GM21360 (cell line): ENCODE data around the gene UQCC2.

Experiments
- ATAC-seq: cut with Tn5 transposase; IDR thresholded peaks from one replicate; pipeline ENCODE4 v1.9.1; 2021; ENCODE audit warnings: mild to moderate bottlenecking, moderate library complexity; ENCODE audit not compliant: unreplicated experiment

UQCC2 gene

DNA sequence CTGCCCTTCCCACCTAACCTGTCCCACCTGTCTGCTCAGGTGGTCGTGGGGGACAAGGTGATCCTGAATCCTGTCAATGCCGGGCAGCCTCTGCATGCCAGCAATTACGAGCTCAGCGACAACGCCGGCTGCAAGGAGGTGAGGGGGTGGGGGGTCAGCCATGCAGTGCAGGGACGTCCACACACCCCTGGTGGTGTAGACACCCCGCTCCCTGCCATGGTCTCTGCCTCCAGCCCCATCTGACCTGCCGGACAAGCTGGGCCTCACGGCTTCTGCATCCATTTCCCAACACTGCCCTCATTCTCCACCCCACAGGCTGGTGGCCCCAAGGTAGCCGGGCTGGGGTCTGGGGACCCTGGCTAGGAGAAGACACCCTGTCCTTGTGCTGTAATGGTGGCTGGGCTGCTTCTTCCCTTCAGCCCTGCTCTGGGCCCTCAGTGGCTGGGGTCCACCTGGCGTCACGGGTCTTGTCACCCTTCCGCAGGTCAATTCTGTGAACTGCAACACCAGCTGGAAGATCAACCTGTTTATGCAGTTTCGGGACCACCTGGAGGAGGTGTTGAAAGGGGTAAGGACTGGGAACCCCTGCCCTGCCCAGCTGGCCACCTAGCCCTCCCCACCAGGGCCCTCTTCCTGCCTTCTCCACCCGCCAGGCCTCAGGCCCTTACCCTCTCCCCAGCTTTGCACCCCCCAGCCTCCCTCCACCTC lies 52.4 kb downstream of the UQCC2 start:
- ATAC-seq: no peak

DNA sequence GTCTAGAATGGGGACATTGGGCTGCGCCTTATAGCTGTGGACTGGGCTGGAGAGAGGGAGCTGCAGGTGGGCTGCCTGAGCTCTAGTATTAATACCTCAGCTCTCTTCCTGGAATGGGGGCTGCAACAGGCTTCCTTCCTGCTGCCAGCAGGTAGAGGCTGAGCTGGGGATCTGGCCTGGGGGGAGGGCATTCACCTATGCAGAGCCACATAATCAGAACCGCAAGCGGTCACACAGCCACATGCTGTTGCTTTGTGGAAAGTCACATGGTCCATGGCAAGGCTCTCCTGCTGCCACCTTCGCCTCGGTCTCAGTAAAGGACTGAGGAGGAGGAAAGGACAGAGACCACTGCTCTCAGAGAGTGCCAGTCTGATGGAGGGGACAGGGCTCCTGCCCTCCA lies 54.7 kb downstream of the UQCC2 start:
- no peak for ATAC-seq

DNA sequence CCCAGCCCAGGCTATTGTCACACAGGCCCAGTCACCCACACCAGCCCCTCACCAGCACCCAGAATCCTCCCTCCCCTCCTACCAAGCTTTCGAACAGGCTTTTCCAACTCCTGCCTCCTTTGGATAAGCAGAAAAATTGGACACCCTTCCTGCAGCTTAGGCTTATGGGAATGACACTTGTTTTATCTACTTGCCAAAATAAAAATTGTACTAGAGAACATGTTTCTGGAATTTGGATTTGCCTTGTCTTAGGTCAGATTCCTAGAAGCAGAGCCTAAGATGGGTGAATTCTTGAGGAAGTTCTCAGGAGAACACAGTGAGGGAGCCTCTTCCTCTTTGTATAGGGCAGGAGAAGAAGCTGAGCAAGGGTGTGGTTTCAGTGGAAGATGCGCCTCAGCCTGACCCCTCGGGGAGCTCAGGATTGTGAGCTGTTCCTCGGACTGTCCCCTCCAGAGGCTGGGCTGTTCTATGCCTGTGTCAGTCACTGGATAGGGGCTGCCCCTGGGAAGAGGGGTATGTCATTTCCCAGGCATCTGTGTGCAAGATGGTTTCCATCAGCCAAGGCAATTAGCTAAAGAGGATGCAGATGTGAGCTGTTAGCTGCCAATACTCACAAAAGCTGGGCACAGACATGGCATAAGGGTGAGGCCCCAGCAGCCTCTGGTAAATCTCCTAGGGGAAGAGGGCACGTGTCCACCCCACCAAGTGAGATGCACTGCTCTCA lies 56.5 kb downstream of the UQCC2 start:
- ATAC-seq: no peak

DNA sequence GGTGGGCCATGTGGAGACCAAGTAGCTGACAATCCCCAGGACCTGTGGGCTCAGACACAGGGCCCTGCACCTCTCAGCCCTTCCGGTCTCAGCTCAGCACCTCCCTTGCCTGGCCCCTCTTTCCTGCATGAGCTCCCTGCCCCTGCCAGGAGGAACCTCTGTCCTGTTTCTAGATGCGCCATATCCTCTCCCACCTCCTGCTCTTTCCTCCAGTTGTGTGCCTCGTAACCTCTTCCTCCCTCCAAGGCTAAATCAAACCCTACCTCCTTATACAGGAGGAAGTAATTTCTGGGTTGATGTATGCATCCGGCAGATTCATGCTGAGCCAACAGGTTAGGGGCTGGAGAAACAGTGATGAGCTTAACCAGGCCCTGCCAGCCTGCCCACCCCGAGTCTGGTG lies 59.5 kb downstream of the UQCC2 start:
- ATAC-seq: no peak

DNA sequence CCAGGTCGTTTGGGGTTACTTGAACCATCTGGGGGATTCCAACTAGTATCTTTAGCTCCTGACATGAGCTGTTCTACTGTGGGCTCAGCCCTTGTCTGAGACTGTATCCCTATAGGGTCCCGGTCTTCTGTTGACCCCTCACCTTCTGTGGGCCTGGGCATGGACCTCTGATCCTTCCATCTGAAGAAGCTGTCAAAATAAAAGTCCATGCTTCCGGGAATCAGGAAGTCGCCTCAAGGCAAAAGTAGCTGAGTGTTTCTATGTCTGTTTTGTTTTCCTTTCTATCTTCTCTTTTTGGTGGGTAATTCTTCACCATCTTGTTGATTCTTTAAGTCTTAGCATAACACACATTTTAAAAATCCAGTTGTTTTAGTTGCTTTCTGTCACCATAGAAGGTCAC lies 60.1 kb downstream of the UQCC2 start:
- no peak for ATAC-seq
